Superior temporal gyrus (tissue), 1 donor: ENCODE results near the gene APC2.
"Not testable (repeated sequence)": the region's sequence is repeated elsewhere in the genome, so short reads cannot be mapped to it uniquely, and the experiment has no call there.

Experiments
- DNase-seq: peaks from one replicate; pipeline ENCODE4 v3.0.0-alpha.2; 2016; ENCODE audit errors: extremely low spot score

Gene APC2

GRCh38 chr19:1477056-1477455, 27.1 kb downstream of the APC2 start:
- not testable (repeated sequence) for DNase-seq

GRCh38 chr19:1478934-1479707, 29.2 kb downstream of the APC2 start, which contains the start of gene C19orf25:
Gene C19orf25 (minus strand): TSS chr19:1479215. CDS start chr19:1478903, 312 bp downstream.
- DNase-seq, result peak; percentile 97

- DNase-seq, result no peak
Measured at GRCh38 chr19:1481224-1481892, 31.4 kb downstream of the APC2 start.

GRCh38 chr19:1481893-1482360, 32.0 kb downstream of the APC2 start:
- DNase-seq, result no peak

- no peak for DNase-seq
Measured at GRCh38 chr19:1482361-1483130, 32.6 kb downstream of the APC2 start.

- no peak for DNase-seq
Measured at GRCh38 chr19:1483131-1483978, 33.4 kb downstream of the APC2 start.

- DNase-seq, result no peak
Measured at GRCh38 chr19:1483979-1484428, 34.1 kb downstream of the APC2 start.

GRCh38 chr19:1486720-1487575, 37.0 kb downstream of the APC2 start:
- DNase-seq, result no peak

- DNase-seq, result no peak
Measured at GRCh38 chr19:1487576-1488281, 37.8 kb downstream of the APC2 start.

- DNase-seq, result no peak
Measured at GRCh38 chr19:1488282-1488601, 38.3 kb downstream of the APC2 start.

- no peak for DNase-seq
Measured at GRCh38 chr19:1489463-1490310, 39.8 kb downstream of the APC2 start.

GRCh38 chr19:1490311-1491113, 40.6 kb downstream of the APC2 start, which contains the start of gene PCSK4:
Gene PCSK4 (minus strand): TSS chr19:1490350. CDS start chr19:1490346, 4 bp downstream.
- peak; percentile 98 for DNase-seq

GRCh38 chr19:1491114-1491848, 41.4 kb downstream of the APC2 start, which contains the start of gene REEP6:
Gene REEP6 (plus strand): TSS chr19:1491181. CDS start chr19:1491270, 89 bp downstream.
- DNase-seq, result no peak

GRCh38 chr19:1491849-1492170, 41.9 kb downstream of the APC2 start:
- no peak for DNase-seq

- DNase-seq, result no peak
Measured at GRCh38 chr19:1492474-1493006, 42.6 kb downstream of the APC2 start.

- no peak for DNase-seq
Measured at GRCh38 chr19:1494115-1494815, 44.3 kb downstream of the APC2 start.
